Measurements from ENCODE around the gene EIF4G1.

Gene EIF4G1

DNA sequence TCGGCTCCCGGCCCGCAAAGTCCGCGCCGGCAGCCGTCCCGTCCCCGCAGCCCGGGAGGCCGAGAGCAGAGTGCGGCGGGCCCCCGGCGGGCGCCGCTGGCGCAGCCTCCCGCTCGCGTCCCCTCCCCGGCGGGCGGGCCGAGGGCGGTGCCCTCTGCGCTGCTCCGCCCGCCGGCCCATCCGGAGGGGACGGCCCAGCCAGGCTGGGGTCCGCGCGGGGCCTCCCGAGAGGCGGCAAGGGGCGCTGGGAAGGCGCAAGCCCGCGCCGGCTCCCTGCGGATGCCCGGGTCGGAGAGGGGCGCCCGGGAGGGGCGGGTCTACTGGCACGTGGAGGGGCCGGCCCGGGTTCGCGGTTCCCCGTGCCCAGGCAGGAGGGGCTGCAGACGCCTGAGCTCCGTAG, 47.1 kb downstream of the EIF4G1 start, which contains the start of the genes CLCN2 and POLR2H:
CLCN2 (minus strand) TSS at position 74 of the 400 bp plus-strand sequence. CDS start 126 bp downstream, outside the sequence.
POLR2H (plus strand) TSS at position 179 of the 400 bp plus-strand sequence. CDS start 1,783 bp downstream, outside the sequence.
- TF ChIP-seq, protein P1, sequence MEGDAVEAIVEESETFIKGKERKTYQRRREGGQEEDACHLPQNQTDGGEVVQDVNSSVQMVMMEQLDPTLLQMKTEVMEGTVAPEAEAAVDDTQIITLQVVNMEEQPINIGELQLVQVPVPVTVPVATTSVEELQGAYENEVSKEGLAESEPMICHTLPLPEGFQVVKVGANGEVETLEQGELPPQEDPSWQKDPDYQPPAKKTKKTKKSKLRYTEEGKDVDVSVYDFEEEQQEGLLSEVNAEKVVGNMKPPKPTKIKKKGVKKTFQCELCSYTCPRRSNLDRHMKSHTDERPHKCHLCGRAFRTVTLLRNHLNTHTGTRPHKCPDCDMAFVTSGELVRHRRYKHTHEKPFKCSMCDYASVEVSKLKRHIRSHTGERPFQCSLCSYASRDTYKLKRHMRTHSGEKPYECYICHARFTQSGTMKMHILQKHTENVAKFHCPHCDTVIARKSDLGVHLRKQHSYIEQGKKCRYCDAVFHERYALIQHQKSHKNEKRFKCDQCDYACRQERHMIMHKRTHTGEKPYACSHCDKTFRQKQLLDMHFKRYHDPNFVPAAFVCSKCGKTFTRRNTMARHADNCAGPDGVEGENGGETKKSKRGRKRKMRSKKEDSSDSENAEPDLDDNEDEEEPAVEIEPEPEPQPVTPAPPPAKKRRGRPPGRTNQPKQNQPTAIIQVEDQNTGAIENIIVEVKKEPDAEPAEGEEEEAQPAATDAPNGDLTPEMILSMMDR (IDR thresholded peaks at IDR 0.05; ENCODE audit: low read depth, low read length, poor library complexity, severe bottlenecking): no peak
- no peak for TF ChIP-seq EZH2phosphoT487 (IDR thresholded peaks at IDR 0.05; ENCODE audit: borderline replicate concordance, low read length)
- no peaks in the 10 kb centered on the region for H3F3A ChIP-seq (ENCODE audit: control insufficient read depth, insufficient read depth)
- peaks cover 34% of the 10 kb centered on the region for H3K79me2 ChIP-seq (ENCODE audit: control insufficient read depth, low read length)
- H3K36me3 ChIP-seq (ENCODE audit: control insufficient read depth, low read length): peaks cover 34% of the 10 kb centered on the region
- H3K9me2 ChIP-seq (replicated peaks; ENCODE audit: control insufficient read depth, low read length): no peaks in the 10 kb centered on the region
- no peaks in the 10 kb centered on the region for H3K27me3 ChIP-seq (ENCODE audit: control insufficient read depth, low read length)
- peaks cover 6% of the 10 kb centered on the region; the same call in 1 of the 2 replicates for H4K20me1 ChIP-seq (ENCODE audit: control insufficient read depth, insufficient read depth, low read depth, low read length)
- peak within 1 kb of the TSS; percentile 76 for H3K4me3 ChIP-seq (ENCODE audit: low read length)
- no peaks in the 10 kb centered on the region for H3K9me3 ChIP-seq (ENCODE audit: control insufficient read depth, insufficient read depth, low read length)
- peak within 1 kb of the TSS; percentile 67 for H3K27ac ChIP-seq (ENCODE audit: low read depth, low read length)
- H3K4me2 ChIP-seq (ENCODE audit: low read length): peak within 1 kb of the TSS; percentile 77
- H3K4me1 ChIP-seq (ENCODE audit: control insufficient read depth, low read length): peaks cover 22% of the 10 kb centered on the region

DNA sequence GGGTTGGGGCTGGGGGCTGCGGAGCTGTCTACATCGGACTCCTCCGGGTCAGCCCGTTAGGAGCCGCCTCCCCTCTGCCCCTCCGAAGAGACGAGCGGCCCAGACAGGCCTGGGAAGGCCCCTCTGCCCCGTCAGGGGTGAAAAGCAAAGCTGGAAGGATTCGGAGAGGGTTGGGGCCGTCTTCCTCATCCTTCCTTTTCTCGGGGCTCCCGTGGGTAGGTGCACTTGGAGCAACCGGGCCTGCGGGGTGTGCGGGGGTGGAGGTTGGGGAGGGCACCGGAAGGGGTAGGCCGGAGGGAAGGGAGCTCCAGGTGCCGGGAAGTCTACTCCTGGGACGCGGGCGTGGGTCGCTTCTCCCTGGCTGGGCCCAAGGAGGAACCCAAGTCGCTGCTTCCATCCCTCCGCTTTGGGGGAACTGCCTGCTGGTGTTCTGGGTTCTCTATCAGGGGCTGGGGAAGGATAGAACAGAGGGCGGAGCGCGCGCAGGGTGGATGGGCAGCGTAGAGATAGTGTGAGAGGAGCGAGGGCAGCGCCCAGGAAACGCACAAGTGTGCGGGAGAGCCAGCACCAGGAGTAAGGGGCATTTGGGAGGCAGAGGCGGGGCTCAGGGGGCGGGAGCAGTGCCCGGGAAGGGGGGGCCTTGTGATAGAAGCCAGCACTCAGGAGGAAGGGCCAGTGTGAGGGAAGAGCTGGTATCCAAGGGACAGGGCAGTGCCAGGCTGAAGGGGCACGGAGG, 47.7 kb downstream of the EIF4G1 start:
- Histone ChIP-seq H3F3A (ENCODE audit: control insufficient read depth, insufficient read depth) (no peaks in the 10 kb centered on the region), H3K4me1 (ENCODE audit: control insufficient read depth, low read length) (peaks cover 22% of the 10 kb centered on the region), H3K27ac (ENCODE audit: low read depth, low read length) (peak overlapping the region; percentile 67), H3K9me2 (replicated peaks; ENCODE audit: control insufficient read depth, low read length) (no peaks in the 10 kb centered on the region), H3K79me2 (ENCODE audit: control insufficient read depth, low read length) (peaks cover 34% of the 10 kb centered on the region), H4K20me1 (ENCODE audit: control insufficient read depth, insufficient read depth, low read depth, low read length) (peaks cover 6% of the 10 kb centered on the region; the same call in 1 of the 2 replicates), H3K36me3 (ENCODE audit: control insufficient read depth, low read length) (peaks cover 40% of the 10 kb centered on the region), H3K27me3 (ENCODE audit: control insufficient read depth, low read length) (no peaks in the 10 kb centered on the region), H3K4me2 (ENCODE audit: low read length) (peak overlapping the region; percentile 77), H3K9me3 (ENCODE audit: control insufficient read depth, insufficient read depth, low read length) (no peaks in the 10 kb centered on the region), H3K4me3 (ENCODE audit: low read length) (peak overlapping the region; percentile 76)
- TF ChIP-seq, protein P1 (IDR thresholded peaks at IDR 0.05; ENCODE audit: low read depth, low read length, poor library complexity, severe bottlenecking): no peak
- TF ChIP-seq EZH2phosphoT487 (IDR thresholded peaks at IDR 0.05; ENCODE audit: borderline replicate concordance, low read length): no peak

DNA sequence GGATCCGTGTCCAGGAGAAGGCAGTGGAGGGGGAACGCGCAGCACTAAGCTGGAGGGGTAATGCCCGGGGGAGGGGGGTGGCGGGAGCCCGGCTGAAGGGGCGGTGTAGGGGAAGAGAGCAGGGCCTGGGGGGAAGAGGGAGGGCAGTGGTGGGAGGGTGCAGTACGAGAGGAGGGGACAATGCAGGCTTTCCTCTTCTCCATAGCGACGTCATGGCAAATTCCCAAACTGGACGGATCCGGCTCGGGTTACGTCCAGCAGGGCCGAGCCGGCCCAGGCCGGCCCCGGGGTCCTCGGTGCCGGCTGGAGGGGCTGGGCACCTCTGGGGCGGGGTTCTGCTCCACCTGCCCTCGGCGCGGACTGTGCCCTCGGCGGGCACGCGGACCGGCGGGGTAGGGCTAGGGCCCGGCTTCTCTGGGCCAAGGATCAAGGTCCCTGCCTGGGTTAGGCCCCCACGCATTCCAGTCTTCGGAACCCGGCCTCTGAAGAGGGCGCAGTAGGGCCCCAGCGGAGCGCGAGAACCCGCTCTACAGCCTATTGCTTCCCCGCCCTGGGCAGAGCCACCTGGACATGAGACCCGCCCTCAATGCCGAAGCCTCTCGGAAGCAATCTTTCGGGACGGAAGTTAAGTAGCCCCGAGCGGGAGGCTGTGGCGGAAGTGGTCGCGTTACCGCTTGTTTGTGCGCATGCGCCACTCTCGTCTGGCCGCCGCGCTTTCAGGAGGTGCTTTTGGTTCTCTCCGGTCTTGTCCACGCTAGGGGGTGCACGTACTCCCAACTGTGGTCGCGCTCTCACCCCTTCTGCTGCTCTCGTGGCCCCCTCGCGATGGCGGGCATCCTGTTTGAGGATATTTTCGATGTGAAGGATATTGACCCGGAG, 48.5 kb downstream of the EIF4G1 start:
- Histone ChIP-seq H3K9me3 (ENCODE audit: control insufficient read depth, insufficient read depth, low read length) (no peaks in the 10 kb centered on the region), H3K79me2 (ENCODE audit: control insufficient read depth, low read length) (peaks cover 34% of the 10 kb centered on the region), H3K9me2 (replicated peaks; ENCODE audit: control insufficient read depth, low read length) (no peaks in the 10 kb centered on the region), H3F3A (ENCODE audit: control insufficient read depth, insufficient read depth) (0 out of 2 replicates have a peak, but pooled peaks cover 3% of the 10 kb centered on the region), H3K4me1 (ENCODE audit: control insufficient read depth, low read length) (peaks cover 22% of the 10 kb centered on the region), H3K36me3 (ENCODE audit: control insufficient read depth, low read length) (peaks cover 46% of the 10 kb centered on the region), H3K27ac (ENCODE audit: low read depth, low read length) (peak overlapping the region; percentile 67), H4K20me1 (ENCODE audit: control insufficient read depth, insufficient read depth, low read depth, low read length) (peaks cover 6% of the 10 kb centered on the region; the same call in 1 of the 2 replicates), H3K4me3 (ENCODE audit: low read length) (peak overlapping the region; percentile 76), H3K4me2 (ENCODE audit: low read length) (peak overlapping the region; percentile 77), H3K27me3 (ENCODE audit: control insufficient read depth, low read length) (no peaks in the 10 kb centered on the region)
- TF ChIP-seq EZH2phosphoT487 (IDR thresholded peaks at IDR 0.05; ENCODE audit: borderline replicate concordance, low read length): no peak
- TF ChIP-seq, protein P1 (IDR thresholded peaks at IDR 0.05; ENCODE audit: low read depth, low read length, poor library complexity, severe bottlenecking): peak; percentile 76
